Transverse colon (tissue), 4 donors: Measurements from ENCODE around the gene KRT13. TPM values are rescaled to one million over a fixed set of nuclear protein-coding genes. Genes with fewer than 3 reads are reported as not detected.

Experiments used
- DNase-seq: peaks from one replicate; pipeline ENCODE4 v3.0.0-alpha.2; 2019
- H3K27ac ChIP-seq, 4 donors: fragments of 200-600 bp; sonication (generic); 2 replicates each; pipeline ENCODE4 v1.5.1; 2016 to 2018; ENCODE audit warnings: inconsistent platforms in 4 of 4
- H3K27me3 ChIP-seq: fragments of 200-600 bp; sonication (generic); 2 replicates; pipeline ENCODE4 v1.5.1; 2017; ENCODE audit warnings: inconsistent platforms
- H3K36me3 ChIP-seq, 4 donors: fragments of 200-600 bp; sonication (generic); 2 replicates each; pipeline ENCODE4 v1.5.1; 2017 to 2019; ENCODE audit warnings: inconsistent platforms in 4 of 4
- H3K4me1 ChIP-seq, 4 donors: fragments of 200-600 bp; sonication (generic); 2 replicates each; pipeline ENCODE4 v1.5.1; 2017 to 2020; ENCODE audit warnings: inconsistent platforms in 4 of 4
- H3K4me3 ChIP-seq, 4 donors: fragments of 200-600 bp; sonication (generic); 1 replicate in 1 of 4; 2 replicates in 3 of 4; pipeline versions ENCODE4 v1.5.1 to v1.6.1; 2017 to 2019; ENCODE audit warnings: inconsistent platforms in 4 of 4
- H3K9me3 ChIP-seq, 2 donors: fragments of 200-600 bp; sonication (generic); 2 replicates each; pipeline ENCODE4 v1.5.1; 2017 to 2019; ENCODE audit warnings: inconsistent platforms in 2 of 2
- EP300 ChIP-seq: sonication (generic); formaldehyde crosslinking; IDR thresholded peaks from one replicate; pipeline ENCODE4 v1.6.1; 2017; ENCODE audit warnings: antibody characterized with exemption, low read depth
- POLR2A ChIP-seq: fragments of 450-650 bp; IDR thresholded peaks from one replicate; pipeline ENCODE4 v1.6.1; 2016; ENCODE audit warnings: antibody characterized with exemption, mild to moderate bottlenecking, moderate library complexity
- POLR2AphosphoS5 ChIP-seq, 3 donors: sonication (generic); formaldehyde crosslinking; IDR thresholded peaks; one replicate each; pipeline ENCODE4 v1.6.1; 2016; ENCODE audit warnings: antibody characterized with exemption in 3 of 3
- WGBS, 2 donors: methylation state at CpG; one replicate each; pipeline ENCODE4 v1.1.5; 2018; ENCODE audit warnings: low coverage in 1 of 2; 5-methylcytosine and 5-hydroxymethylcytosine counted together
- in situ Hi-C, 4 donors: fragments of 200-750 bp; cut with MboI; loops; one replicate each; pipeline versions ENCODE4 v1.15.0 to v1.15.1; 2017; ENCODE audit warnings: low sequenced_read_pairs in 3 of 4, low pct_ligation_motif_present in 1 of 4, low pct_unique_long_range_greater_than_20kb in 1 of 4
- intact Hi-C: fragments of 100-400 bp; cut with DNase I; formaldehyde crosslinking; loops from one replicate; pipeline ENCODE4 v1.15.1; 2023; ENCODE audit warnings: low total_unique reads
- total RNA-seq, 4 donors: library from RNA; depleted of rRNA; stranded (reverse); fragments of >200 nt; gene quantifications; one replicate each; pipeline ENCODE4 v1.1.0, GENCODE V29; 2016
- TF ChIP-seq, protein P1 (sequence below), 5 experiments: fragments of 200-600 bp in 3 of 5; fragments of 450-650 bp in 2 of 5; sonication (generic) in 3 of 5; IDR thresholded peaks; 1 replicate in 2 of 5; 2 replicates in 3 of 5; pipeline ENCODE4 v1.5.1; 2016 to 2017; ENCODE audit warnings: antibody characterized with exemption in 5 of 5, inconsistent platforms in 3 of 5, mild to moderate bottlenecking in 2 of 5, moderate library complexity in 1 of 5

Gene KRT13
- total RNA-seq, 4 donors from 2014 or later, result 0.27 TPM; not detected in 3

DNA sequence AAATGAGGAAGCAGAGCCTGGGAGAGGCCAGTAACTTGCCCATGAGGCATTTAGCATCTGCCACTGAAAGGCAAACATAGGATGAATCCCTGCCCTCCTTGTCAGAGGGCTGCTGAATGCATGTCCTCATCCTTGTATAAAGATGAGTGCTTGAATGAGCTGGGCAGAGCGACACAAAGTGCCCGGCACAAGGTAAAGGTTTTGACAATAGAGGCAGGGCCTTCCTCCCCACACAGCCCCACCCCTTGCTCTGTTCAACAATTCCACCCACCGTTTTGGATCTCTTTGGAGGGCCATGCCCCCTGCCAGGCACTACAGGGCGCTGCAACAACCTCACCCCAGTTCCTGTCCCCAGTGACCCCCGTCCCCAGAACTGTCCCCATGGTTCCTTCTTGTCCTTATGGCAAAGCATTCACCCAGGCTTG is 24.1 kb upstream of the KRT13 start:
- DNase-seq, result no peak
- peak overlapping the region; percentile 83 to 93 (median 92) for H3K27ac ChIP-seq
- no peak overlapping the region for H3K4me3 ChIP-seq
- in situ Hi-C loops, result loop anchor here in 1 of 4 donors (25.0 kb wide), 1 partner anchor 617 kb away; no protein-coding TSS in a partner anchor
- H3K27me3 ChIP-seq, result peaks cover 38% of the 10 kb centered on the region
- intact Hi-C loops, result no loop called here
- no peaks in the 10 kb centered on the region for H3K9me3 ChIP-seq
- 46 to 60% methylated on average over 2 to 5 of the region's 5 CpGs for WGBS, 2 donors
- H3K4me1 ChIP-seq, result peaks cover 0 to 42% (median 20%) of the 10 kb centered on the region in 4 donors
- TF ChIP-seq, protein P1, sequence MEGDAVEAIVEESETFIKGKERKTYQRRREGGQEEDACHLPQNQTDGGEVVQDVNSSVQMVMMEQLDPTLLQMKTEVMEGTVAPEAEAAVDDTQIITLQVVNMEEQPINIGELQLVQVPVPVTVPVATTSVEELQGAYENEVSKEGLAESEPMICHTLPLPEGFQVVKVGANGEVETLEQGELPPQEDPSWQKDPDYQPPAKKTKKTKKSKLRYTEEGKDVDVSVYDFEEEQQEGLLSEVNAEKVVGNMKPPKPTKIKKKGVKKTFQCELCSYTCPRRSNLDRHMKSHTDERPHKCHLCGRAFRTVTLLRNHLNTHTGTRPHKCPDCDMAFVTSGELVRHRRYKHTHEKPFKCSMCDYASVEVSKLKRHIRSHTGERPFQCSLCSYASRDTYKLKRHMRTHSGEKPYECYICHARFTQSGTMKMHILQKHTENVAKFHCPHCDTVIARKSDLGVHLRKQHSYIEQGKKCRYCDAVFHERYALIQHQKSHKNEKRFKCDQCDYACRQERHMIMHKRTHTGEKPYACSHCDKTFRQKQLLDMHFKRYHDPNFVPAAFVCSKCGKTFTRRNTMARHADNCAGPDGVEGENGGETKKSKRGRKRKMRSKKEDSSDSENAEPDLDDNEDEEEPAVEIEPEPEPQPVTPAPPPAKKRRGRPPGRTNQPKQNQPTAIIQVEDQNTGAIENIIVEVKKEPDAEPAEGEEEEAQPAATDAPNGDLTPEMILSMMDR (IDR thresholded peaks at IDR 0.05), result no peak
- no peak for TF ChIP-seq POLR2AphosphoS5 (IDR thresholded peaks at IDR 0.05)
- TF ChIP-seq POLR2A, result no peak
- no peak for TF ChIP-seq EP300
- H3K36me3 ChIP-seq, result no peaks in the 10 kb centered on the region

DNA sequence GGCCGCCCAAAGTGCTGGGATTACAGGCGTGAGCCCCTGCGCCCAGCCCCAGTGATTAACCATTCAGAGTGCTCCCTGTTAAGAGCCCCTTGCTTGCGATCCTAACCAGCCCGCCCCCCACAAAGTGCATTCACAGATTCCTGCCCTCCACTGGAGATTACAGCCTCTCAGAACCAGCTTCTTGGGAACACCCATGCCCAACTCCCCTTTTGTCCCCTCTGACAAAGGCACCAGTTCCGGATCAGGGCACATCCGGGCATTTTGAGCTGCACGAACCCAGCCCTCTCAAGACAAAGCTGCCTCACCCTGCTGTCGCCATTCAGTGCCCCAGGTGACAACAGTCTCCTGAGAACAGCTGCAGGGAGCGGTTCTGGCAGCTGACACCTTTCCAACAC is 23.5 kb upstream of the KRT13 start:
- peaks cover 38% of the 10 kb centered on the region for H3K27me3 ChIP-seq
- no peaks in the 10 kb centered on the region for H3K36me3 ChIP-seq
- intact Hi-C loops, result no loop called here
- peak overlapping the region; percentile 83 to 93 (median 92) for H3K27ac ChIP-seq
- TF ChIP-seq POLR2AphosphoS5 (IDR thresholded peaks at IDR 0.05) (peak; percentile 29 to 73 (median 62)), POLR2A (peak; percentile 25)
- TF ChIP-seq, protein P1 (IDR thresholded peaks at IDR 0.05), result no peak
- 33% methylated on average over 10 of the region's 10 CpGs; no CpG with 5 or more reads in 1 of the 2 donors for WGBS, 2 donors
- in situ Hi-C loops, result loop anchor here in 1 of 4 donors (25.0 kb wide), 1 partner anchor 617 kb away; no protein-coding TSS in a partner anchor
- H3K9me3 ChIP-seq, result no peaks in the 10 kb centered on the region
- H3K4me1 ChIP-seq, result peaks cover 0 to 47% (median 20%) of the 10 kb centered on the region in 4 donors
- H3K4me3 ChIP-seq, result peak overlapping the region in 1 of 4 donors; percentile 57
- DNase-seq, result peak; percentile 77

DNA sequence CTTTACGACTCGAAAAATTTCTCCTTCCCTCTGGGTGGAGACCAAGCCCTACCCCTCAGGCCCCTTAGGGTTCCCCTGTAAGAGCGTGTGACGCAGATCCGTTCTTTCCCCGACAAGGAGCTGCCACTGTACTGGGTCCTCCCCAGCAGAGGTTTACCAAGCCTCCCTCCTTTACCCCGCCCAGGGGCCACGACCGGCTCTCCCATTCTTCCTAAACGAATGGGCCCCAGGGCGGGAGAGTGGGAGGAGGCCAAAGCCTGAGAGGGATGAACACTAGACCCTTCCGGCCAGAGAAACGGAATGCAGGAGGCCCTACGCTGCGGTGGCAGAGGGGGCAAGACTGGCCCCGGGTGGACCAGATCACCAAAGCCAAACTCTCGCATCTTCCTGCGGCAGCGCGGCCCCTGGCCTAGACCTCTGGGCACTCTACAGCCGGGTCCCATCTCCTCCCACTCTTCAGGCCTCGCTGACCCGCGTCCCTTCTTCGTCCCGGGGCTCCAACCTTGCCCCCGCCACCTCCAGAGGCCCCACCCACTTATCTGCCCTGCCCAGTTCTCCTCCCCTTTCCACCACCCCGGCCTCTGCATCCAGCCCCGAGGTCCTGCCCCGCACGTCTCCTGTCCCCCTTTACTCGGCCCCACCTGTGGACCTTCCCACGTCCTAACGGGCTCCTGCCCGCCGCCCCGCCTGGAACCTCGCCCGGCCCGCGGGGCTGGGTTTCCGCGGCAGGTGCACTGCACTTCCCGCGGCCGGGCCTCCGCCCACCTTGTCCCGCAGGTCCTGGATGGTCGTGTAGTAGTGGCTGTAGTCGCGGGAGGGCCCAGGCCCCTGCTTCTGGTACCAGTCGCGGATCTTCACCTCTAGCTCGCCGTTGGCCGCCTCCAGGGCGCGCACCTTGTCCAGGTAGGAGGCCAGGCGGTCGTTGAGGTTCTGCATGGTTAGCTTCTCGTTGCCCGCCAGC is 21.9 kb upstream of the KRT13 start:
- H3K9me3 ChIP-seq, result no peaks in the 10 kb centered on the region
- H3K27ac ChIP-seq, result peak overlapping the region; percentile 83 to 93 (median 92)
- in situ Hi-C loops (loop anchor here in 1 of 4 donors (25.0 kb wide), 1 partner anchor 615 kb away; no protein-coding TSS in a partner anchor), intact Hi-C loops (no loop called here)
- TF ChIP-seq POLR2A (no peak), POLR2AphosphoS5 (IDR thresholded peaks at IDR 0.05) (peak in 1 of 3 donors; percentile 4)
- peak overlapping the region; percentile 35 to 63 (median 58) for H3K4me3 ChIP-seq
- peaks cover 38% of the 10 kb centered on the region for H3K27me3 ChIP-seq
- no peaks in the 10 kb centered on the region for H3K36me3 ChIP-seq
- DNase-seq, result peak; percentile 68
- H3K4me1 ChIP-seq, result peaks cover 5 to 63% (median 35%) of the 10 kb centered on the region in 4 donors
- WGBS, 2 donors, result 13 to 15% methylated on average over 3 to 49 of the region's 62 CpGs

DNA sequence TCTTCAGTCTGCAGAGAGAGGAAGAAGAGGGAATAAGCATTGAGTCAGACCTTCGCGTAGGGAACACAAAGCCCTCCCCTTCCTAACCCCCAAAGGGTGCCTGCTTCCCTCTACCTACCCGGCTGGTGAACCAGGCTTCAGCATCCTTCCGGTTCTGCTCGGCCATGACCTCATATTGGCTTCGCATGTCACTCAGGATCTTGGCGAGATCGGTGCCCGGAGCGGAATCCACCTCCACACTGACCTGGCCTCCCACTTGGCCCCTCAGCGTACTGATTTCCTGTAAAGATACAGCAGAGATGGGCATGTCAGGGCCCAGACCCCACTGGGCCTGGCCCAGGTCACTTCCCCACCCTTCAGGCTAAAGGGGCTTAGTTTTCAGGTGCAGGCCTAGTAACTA is 18.8 kb upstream of the KRT13 start:
- peaks cover 9 to 64% (median 42%) of the 10 kb centered on the region in 4 donors for H3K4me1 ChIP-seq

More for the DNA sequence above, 18.8 kb upstream of the KRT13 start:
- intact Hi-C loops (no loop called here), in situ Hi-C loops (no loop called here)
- Histone ChIP-seq H3K27me3 (peaks cover 24% of the 10 kb centered on the region), H3K27ac (peak overlapping the region; percentile 81 to 92 (median 82)), H3K4me3 (no peak overlapping the region), H3K9me3 (no peaks in the 10 kb centered on the region), H3K36me3 (no peaks in the 10 kb centered on the region)
- 88% methylated on average over 11 of the region's 11 CpGs; no CpG with 5 or more reads in 1 of the 2 donors for WGBS, 2 donors
- peak; percentile 28 for TF ChIP-seq POLR2A
- TF ChIP-seq, protein P1 (IDR thresholded peaks at IDR 0.05), result no peak
- no peak for DNase-seq
